Liver (tissue), 3 donors: ENCODE results near the gene TESMIN.

ENCODE experiments used
- EGR1 ChIP-seq, 2 donors: IDR thresholded peaks; 2 replicates each; pipeline ENCODE4 v1.6.1; 2016 to 2018; ENCODE audit warnings: antibody characterized with exemption in 2 of 2, low read depth in 2 of 2
- SP1 ChIP-seq: IDR thresholded peaks from 2 replicates; pipeline ENCODE4 v1.6.1; 2018; ENCODE audit warnings: antibody characterized with exemption, mild to moderate bottlenecking
- TF ChIP-seq, protein P1 (sequence below): IDR thresholded peaks from 2 replicates; pipeline ENCODE4 v1.6.1; 2016; ENCODE audit warnings: antibody characterized with exemption
- TF ChIP-seq, protein P2 (sequence below): IDR thresholded peaks from 2 replicates; pipeline ENCODE4 v1.6.1; 2016; ENCODE audit warnings: antibody characterized with exemption, mild to moderate bottlenecking
- TF ChIP-seq, protein P3 (sequence below): fragments of 150-350 bp; IDR thresholded peaks from 2 replicates; pipeline ENCODE4 v1.5.1; 2017; ENCODE audit warnings: improper control_type of control experiment, low read depth, low read length; ENCODE audit not compliant: missing input control
- TF ChIP-seq, protein P4 (sequence below): IDR thresholded peaks from 2 replicates; pipeline ENCODE4 v1.6.1; 2016; ENCODE audit warnings: antibody characterized with exemption
- donor health status: healthy.
- donor health status: healthy.

DNA sequence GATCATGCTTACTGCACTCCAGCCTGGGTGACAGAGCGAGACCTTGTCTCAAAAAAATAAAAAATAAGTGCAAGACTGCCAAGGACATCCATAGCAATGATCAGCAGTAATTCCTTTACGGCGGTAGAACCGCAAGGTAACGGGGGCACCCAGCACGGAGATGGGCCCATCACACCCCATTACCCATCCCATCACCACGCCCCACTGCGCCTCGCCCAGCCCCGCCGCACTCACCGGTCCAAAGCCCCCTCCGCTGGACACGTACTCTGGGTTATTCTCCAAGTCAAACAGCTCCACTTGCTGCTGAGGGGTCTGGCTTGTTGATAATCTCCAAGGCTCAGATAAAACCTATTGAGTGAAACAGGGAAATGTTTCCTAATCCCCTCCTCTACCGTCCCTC is 8.7 kb upstream of the TESMIN start:
- TF ChIP-seq, protein P1, sequence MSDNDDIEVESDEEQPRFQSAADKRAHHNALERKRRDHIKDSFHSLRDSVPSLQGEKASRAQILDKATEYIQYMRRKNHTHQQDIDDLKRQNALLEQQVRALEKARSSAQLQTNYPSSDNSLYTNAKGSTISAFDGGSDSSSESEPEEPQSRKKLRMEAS = no peak
- TF ChIP-seq, protein P2, sequence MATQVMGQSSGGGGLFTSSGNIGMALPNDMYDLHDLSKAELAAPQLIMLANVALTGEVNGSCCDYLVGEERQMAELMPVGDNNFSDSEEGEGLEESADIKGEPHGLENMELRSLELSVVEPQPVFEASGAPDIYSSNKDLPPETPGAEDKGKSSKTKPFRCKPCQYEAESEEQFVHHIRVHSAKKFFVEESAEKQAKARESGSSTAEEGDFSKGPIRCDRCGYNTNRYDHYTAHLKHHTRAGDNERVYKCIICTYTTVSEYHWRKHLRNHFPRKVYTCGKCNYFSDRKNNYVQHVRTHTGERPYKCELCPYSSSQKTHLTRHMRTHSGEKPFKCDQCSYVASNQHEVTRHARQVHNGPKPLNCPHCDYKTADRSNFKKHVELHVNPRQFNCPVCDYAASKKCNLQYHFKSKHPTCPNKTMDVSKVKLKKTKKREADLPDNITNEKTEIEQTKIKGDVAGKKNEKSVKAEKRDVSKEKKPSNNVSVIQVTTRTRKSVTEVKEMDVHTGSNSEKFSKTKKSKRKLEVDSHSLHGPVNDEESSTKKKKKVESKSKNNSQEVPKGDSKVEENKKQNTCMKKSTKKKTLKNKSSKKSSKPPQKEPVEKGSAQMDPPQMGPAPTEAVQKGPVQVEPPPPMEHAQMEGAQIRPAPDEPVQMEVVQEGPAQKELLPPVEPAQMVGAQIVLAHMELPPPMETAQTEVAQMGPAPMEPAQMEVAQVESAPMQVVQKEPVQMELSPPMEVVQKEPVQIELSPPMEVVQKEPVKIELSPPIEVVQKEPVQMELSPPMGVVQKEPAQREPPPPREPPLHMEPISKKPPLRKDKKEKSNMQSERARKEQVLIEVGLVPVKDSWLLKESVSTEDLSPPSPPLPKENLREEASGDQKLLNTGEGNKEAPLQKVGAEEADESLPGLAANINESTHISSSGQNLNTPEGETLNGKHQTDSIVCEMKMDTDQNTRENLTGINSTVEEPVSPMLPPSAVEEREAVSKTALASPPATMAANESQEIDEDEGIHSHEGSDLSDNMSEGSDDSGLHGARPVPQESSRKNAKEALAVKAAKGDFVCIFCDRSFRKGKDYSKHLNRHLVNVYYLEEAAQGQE = no peak
- TF ChIP-seq, protein P3, sequence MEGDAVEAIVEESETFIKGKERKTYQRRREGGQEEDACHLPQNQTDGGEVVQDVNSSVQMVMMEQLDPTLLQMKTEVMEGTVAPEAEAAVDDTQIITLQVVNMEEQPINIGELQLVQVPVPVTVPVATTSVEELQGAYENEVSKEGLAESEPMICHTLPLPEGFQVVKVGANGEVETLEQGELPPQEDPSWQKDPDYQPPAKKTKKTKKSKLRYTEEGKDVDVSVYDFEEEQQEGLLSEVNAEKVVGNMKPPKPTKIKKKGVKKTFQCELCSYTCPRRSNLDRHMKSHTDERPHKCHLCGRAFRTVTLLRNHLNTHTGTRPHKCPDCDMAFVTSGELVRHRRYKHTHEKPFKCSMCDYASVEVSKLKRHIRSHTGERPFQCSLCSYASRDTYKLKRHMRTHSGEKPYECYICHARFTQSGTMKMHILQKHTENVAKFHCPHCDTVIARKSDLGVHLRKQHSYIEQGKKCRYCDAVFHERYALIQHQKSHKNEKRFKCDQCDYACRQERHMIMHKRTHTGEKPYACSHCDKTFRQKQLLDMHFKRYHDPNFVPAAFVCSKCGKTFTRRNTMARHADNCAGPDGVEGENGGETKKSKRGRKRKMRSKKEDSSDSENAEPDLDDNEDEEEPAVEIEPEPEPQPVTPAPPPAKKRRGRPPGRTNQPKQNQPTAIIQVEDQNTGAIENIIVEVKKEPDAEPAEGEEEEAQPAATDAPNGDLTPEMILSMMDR = no peak
- TF ChIP-seq SP1 = no peak
- TF ChIP-seq, protein P4, sequence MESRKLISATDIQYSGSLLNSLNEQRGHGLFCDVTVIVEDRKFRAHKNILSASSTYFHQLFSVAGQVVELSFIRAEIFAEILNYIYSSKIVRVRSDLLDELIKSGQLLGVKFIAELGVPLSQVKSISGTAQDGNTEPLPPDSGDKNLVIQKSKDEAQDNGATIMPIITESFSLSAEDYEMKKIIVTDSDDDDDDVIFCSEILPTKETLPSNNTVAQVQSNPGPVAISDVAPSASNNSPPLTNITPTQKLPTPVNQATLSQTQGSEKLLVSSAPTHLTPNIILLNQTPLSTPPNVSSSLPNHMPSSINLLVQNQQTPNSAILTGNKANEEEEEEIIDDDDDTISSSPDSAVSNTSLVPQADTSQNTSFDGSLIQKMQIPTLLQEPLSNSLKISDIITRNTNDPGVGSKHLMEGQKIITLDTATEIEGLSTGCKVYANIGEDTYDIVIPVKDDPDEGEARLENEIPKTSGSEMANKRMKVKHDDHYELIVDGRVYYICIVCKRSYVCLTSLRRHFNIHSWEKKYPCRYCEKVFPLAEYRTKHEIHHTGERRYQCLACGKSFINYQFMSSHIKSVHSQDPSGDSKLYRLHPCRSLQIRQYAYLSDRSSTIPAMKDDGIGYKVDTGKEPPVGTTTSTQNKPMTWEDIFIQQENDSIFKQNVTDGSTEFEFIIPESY = no peak
- no peak for TF ChIP-seq EGR1 (IDR thresholded peaks at IDR 0.05; ENCODE audit: low read depth in 2 of 2)
